Fibroblast of skin of left biceps (primary cell): ENCODE results near the gene ZFPL1.

Experiments used
- DNase-seq, 2 experiments: peaks; one replicate each; pipeline ENCODE4 v3.0.0-alpha.2; 2013; ENCODE audit warnings: low read depth in 2 of 2

The ZFPL1 gene

DNA sequence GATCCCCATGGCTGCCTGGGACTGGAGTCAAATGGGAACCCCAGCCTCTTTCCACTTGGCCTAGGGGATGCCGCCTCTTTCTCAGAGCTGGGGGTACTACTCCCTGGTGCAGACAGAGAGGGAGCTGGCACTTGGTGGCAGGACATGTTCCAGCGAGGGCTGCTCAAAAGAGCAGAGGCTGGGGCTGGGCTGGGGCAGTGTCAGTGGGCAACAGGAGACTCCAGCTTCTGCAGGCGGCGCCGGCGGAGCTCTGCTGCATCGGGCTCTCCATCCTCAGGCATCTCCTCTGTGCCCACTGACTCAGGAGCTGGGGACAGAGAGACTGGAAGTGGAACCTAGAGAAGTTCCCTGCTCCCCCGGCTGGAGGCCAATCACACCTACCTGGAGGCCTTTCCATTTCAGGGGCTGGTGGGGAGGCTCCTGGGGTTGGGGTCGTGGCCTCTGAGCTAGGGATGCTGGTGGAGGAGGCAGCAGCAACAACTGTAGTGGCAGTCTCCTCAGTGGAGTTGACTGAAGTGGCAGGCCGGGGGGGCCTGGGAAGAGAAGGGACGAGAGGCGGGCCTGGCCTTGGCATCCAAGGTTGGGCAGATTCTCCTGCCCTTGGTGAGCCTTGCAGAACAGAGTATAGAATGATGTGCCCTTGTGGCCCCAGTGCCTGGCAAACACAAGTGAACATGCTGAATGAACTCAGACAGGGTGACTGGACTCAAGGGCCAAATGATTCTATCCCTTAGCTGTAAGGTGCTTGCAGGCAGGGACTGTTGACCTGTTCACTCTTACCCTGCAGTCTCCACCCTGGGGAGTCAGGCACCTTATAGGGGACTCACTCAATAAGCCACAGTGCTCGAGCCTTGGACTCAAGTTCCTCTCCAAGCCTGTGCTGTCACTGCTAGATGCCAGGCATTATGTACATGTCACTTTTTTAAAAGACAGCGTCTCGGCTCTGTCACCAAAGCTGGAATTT lies 44.4 kb downstream of the ZFPL1 start:
- no peak for DNase-seq

DNA sequence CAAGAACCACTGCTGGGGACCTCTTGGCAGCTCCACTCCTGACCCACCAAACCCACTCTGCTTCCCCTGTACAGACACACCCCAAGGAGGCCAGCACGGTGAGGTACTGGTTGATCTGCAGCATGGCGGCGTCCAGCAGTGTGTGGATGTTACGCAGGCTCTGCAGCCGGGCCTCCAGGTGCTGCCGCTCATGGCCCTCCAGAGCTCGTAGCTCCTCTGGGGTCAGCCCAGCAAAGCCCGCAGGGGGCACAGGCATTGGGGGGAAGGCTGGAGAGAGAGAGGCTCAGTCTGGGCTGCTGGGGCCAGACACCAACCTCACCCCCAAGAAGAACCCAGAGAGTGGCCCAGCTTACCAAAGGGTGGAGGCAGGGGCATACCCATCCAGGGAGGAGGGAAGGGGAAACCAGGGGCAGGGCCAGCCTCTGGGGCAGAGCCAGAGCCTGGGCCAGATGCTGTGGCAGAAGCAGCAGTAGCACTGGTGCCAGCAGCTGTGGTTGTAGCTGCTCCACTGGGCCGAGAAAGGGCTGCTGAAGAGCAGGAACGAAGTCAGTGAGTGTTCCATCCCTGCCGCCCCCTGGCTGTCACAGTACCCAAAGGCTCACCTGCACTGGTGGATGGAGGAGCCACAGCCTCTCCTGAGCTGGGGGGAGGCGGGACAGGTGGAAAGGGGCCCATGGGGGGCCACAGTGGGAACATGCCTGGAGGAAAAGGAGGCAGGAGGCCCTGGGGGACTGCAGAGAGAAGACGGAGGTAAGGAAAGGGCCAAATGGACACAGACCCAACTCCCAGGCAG lies 45.8 kb downstream of the ZFPL1 start:
- DNase-seq: no peak

DNA sequence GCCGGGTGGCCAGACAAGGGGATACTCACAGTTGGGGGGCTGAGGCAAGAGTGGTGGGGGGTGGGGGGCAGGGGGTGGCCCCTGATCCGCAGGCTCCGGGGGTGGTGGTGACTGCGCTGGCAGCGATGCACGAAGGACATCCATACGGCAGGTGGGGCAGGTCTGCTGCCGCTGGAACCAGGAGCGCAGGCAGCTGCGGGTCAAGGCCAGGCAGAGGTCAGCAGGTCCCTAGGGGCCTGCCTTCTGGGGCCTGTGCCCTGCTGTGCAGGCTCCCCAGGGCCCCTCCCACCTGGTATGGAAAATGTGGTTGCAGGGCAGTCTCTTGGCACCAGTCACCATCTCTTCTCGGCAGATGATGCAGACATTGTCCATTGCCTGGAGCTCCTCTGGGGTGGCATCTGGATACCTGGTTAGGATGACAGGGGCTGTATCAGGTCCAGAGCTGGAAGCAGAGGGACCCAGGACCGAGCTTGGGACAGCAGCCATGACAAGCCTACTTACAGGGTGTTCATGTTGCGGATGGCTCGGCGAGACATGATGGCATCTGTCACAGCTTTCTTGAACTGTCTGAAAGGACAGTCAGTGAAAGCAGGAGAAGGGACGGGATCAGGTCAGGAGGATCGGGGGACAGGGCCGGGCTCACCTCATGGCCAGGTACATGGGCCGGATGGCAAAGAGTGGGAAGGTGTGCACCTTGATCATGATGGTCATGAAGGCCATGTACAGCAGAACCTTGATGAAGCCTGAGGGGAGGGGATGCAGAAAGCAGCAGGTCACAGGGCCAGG lies 46.8 kb downstream of the ZFPL1 start:
- no peak for DNase-seq

DNA sequence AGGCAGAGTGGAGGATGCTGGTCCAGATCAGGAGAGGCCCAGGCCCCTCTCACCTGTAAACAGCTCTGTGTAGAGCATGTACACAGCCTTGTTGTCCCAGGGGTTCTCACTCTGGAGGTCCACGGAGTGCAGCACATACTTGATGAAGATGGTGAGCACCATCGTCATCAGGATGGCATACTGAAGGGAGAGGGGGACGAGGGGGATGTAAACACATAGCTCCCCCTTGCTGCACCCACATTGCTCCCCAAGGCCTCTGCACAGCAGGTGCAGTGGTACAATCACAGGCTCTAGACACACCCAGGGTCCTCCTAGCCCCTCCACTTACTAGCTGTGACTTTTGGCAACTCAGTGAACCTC lies 47.4 kb downstream of the ZFPL1 start:
- DNase-seq: no peak

DNA sequence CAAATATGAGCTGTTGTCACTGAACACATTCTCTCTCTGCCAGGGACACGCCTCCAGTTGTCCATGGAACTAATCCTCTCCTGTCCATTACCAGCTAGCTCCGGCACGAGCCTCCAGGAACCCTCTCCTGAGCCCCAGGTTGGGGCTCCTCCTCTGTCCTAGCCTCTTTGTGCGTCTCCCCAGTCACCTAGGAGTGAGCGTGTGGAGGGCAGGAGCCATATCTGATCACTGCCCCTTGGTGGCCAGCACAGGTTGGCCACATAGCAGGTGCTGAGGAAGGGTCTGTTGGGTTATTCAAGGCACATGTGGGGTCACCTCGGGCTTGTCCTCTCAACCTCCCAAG lies 47.8 kb downstream of the ZFPL1 start:
- DNase-seq: no peak

DNA sequence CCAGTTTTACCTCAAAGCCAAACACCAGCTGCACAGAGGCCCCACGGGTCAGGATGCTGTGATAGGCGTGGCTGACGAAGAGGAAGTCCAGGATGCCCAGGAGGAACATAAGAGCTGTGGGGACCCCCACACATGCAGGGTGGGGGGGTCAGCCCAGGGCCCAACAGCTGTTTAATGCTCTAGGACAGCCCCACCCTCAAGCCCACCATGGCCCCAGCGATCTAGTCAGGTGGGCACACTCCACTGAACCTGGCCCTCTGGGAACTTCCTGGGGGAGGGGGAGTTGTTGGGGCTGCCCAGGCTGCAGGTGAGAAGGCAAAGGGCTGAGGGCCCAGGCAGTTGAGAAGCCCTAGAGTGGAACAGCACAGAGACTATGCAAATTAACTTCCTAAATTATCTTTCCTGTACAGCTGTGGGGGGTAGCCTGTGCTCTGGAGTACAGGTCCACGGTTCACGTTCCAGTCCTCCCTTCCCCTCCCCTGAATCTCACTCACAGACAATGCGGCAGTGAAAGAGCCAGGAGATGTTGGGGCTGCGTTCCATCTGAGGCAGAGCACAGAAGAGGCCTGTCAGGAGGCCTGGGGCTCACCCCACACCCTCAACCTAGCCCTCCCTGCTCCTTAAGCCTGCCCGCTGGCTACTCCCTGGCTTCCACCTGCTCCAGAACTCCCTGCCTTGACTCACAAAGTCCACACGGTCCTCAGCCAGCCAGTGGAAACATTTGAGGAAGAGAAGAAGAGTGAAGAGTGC lies 48.4 kb downstream of the ZFPL1 start:
- no peak for DNase-seq

DNA sequence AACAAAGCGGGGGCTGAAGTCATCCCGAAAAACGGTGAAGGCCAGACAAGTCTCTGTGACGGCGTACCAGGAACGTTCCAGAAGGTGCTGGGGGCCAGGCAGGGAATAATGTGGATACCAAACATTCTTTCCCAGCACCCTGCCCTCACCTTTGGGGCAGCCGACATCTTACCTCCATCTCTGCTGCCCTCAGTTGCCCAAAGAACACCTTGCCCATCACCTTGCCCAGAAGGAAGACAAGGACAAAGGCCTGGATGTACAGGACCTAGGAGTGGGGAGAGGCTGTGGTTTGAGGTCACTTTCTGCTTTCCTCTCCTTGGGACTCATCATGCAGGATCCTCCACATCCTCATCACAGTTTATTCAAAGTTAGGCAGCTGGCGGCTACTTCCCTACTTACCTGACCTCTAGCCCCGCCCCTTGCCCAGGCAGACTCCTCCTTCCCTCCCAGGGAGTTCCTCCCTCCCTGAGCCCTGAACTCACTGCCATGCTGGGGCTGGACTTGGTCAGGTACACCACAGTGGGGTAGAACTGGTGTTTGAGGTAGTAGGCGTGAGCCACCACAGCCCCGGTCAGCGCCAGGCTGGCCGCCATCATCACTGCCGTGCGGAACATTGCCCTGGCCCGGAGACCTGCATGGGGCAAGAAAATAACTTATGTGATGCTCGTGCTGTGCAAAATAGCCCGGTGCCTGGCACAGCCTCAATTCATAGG lies 49.1 kb downstream of the ZFPL1 start:
- no peak for DNase-seq

DNA sequence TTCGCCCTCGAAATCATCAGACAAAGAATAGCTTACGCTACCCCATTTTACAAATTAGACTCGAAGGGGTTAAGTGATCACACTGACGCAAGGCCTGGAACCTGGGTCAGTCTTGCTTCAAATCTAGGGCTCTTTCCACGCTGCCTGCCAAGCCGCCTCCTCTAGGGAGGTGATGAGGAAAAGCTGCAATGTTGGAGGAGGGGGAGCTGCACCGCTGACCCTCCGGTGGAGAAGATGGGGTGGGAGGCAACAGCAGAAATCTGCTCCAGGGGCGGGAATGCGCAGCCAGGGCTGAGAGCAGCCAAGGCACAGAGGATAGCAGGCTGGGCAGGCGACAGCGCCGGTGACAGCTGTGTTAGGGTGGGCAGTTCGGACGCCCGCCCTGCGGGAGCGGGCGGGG lies 49.7 kb downstream of the ZFPL1 start:
- no peak for DNase-seq

DNA sequence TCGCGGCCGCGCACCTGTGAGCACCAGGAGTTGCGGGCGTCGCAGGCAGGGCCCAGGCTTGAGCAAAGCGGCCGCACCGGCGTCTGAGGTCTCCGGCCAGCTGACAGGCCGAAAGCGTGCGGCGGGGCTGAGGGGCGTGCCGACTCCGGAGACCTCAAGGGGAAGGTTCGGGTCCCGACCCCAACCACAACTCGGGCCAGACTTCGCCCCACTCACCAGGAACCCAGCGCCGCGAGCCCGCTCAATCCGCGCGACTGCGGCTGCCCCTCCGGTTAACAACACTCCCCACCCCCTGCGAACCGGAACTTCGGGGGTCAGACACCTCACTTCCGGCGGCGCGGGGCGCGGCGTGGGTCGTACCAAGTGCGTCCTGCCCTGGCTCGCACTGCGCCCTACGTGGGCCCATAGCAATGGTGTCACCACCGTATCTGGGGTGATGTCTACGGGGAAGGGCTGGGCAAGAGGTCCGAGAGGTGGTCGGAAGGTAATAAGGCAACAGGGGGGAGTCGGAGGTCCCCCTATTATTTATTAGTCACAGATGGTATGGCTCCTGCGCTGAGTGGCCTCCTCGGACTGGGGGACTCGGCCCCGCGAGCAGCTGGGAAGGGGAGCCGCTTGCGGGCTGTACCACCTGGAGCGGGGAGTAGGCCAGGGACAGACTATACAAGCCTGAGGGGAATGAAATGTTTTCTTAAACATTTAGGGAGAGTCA lies 50.4 kb downstream of the ZFPL1 start, which contains the start of gene SYVN1:
Gene SYVN1, minus strand, starts transcription at position 280 of the 712 bp plus-strand sequence. CDS start 918 bp downstream, outside the sequence.
- peak; percentile 66 to 67 for DNase-seq

DNA sequence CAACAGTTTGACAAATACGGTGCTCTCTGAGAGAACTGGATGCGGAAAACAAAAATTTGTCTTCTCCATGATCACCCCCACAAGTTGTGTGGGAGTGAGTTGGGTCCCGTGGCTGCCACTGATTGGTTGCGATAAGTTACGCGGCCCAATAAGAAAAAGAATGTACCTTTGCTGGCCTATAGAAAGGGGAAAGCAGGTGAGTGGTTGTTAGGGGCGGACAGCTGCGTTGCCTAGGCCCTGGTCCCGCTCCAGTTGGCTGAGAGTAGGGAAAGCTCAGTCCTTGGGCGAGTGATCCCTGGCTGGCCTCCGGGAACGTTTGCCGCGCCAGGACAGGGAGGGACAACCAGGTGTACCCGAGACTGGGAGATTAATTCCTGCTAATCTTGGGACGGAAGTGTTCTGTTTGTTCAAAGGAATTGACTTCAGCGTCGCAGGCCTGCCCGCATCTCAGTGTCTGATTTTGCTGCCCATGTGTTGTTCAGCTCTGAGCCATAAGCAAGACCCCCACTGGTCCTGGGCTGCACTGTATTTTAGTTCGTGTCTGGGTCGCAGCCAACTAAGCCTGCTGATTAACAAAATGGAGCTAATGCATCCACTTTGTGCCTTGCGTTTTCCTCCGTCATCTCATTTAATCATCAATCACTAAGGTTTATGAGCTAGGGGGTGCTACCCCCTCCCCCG lies 51.1 kb downstream of the ZFPL1 start:
- peak; percentile 90 to 92 for DNase-seq

DNA sequence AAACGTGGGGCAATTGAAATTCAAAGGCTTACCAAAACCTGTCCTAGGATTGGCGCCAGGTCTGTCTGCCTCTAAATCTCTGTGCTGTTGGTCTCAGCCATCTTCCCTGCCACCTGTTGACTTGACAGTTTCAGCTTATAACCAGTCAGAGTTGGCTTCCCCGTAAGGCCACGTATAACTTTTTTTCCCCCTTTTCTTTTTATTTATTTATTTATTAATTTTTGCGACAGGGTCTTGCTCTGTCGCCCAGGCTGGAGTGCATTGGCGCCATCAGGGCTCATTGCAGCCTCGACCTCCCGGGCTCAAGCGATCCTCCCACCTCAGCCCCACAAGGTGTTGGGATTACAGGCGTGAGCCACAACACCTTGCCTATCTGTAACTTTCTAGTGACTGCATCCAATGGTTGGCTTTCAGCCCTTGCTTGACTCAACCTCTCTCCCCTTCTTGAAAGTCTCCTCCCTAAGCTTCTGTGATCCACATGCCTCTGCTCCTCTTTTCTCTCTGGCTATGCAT lies 51.7 kb downstream of the ZFPL1 start:
- no peak for DNase-seq

DNA sequence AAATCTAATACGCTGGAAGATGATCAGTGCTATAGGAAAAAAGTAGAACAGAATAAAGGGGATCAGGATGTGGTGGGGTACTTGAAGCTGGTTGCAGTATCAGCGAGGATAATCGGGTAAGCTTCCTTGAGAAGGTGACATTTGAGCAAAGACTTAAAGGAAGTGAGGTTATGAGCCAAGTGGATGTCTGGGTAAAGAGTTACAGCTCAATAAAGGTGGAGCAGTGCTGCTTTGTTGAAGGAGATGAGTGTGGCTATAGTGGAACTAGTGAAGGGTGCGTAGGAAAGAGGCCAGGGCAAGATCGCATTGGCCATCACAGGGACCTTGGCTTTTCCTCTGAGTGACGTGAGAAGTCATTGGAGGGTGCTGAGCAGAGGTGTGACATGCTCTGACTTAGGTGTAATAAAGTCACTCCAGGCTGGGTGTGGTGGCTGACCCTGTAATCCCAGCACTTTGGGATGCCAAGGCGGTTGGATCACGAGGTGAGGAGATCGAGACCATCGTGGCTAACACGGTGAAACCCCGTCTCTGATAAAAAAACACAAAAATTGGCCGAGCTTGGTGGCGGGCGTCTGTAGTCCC lies 52.6 kb downstream of the ZFPL1 start:
- no peak for DNase-seq
